Midbrain (tissue), 1 donor: ENCODE data around the gene RBCK1.

Source experiments
- DNase-seq: peaks from one replicate; lab custom pipeline; 2025; lab: John Stamatoyannopoulos, UW

RBCK1 gene

DNA sequence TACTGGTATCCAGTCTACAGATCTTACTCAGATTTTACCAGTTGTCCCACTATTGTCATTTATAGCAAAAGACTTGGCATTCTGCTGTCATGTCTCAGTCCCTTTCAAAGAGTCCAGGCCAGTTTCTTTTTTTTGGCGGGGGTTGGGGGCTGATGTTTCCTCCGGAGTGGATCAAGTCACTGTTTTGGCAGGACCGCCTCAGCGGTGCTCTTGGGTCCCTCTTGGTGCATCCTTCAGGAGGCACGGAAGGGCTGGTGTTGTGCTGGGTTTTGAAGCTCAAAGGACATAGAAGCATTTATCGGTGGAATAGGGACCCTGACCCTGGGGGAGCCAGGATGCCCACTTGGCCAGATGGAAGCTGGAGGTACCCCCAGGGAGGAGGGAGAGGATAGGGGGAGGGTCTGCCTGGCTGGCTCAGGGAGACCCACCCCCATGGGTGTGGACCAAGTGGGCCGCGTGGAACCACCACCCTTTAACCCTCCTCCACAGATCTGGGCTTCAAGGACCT is 10.8 kb downstream of the RBCK1 start:
- DNase-seq, result no peak

DNA sequence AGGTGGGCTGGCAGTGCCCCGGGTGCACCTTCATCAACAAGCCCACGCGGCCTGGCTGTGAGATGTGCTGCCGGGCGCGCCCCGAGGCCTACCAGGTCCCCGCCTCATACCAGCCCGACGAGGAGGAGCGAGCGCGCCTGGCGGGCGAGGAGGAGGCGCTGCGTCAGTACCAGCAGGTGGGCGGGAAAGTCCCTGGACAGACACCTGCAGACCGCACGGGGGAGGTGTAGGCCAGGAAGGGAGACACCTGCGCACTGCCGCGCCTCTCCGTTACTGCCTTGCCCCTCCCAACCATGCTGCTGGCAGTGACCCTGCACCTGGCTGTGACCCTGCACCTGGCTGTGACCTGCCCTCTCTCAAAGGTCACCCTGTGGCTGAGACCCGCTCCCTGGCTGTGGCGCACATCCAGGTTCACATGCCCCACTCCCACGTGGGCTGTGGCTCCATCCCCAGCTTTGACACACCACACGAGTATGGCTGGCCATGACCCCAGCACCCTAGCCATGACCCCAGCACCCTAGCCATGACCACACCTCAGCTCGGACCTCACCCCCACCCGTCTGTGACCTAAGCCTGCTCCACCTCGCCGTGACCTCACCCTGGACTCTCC is 11.6 kb downstream of the RBCK1 start:
- no peak for DNase-seq

DNA sequence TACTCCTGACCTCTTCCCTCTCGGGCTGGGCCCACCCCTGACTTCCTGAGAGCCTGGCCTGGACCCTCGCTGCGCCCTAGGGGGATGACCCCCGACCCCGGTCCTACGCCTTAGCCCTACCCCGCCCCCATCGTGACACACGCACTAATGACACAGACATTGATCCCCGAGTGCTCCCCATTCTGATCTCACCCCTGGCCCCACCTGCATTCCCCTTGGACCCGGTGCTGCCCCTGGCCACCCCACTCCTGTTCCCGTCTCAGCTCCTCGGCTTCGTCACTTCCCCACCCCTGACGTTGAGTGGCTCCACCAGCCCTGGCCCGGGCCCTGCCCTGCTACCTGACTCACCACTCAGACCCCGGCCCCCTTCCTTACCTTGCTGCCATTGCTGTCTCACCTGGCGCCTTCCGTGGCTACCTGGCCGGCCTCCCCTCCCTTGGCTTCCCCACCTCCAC is 12.1 kb downstream of the RBCK1 start:
- no peak for DNase-seq

DNA sequence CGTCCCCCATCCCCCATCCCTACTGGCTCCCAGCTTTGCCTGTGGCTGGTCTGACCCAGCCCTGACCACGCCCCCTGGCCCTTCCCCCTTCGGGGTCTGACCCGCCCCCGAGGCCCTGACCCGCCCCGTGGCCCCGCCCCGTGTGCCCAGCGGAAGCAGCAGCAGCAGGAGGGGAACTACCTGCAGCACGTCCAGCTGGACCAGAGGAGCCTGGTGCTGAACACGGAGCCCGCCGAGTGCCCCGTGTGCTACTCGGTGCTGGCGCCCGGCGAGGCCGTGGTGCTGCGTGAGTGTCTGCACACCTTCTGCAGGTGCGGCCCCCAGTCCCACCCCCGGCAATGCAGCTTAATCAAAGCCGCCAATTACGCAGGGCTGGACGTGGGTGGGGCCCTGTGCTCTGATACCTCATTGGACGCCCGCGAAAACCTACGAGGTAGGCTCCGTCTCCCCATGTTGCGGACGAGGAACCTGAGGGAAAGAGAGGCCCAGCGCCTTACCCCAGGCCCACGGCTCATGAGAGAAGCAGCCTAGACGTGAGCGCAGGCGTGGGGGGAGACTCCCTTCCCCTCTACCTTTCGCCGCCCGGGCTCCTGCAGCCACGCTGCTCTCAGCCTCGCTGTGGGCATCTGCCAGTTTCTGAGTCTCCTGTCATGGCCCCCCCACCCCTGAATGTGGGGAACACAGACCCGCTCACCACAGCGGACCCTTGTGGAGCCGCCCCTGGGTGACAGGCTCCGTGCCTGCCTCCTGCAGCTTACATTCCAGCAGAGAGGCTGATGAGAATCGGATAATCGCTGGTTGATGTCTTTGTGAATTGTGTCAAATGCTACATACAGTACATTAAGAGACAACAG is 12.8 kb downstream of the RBCK1 start:
- DNase-seq, result no peak

DNA sequence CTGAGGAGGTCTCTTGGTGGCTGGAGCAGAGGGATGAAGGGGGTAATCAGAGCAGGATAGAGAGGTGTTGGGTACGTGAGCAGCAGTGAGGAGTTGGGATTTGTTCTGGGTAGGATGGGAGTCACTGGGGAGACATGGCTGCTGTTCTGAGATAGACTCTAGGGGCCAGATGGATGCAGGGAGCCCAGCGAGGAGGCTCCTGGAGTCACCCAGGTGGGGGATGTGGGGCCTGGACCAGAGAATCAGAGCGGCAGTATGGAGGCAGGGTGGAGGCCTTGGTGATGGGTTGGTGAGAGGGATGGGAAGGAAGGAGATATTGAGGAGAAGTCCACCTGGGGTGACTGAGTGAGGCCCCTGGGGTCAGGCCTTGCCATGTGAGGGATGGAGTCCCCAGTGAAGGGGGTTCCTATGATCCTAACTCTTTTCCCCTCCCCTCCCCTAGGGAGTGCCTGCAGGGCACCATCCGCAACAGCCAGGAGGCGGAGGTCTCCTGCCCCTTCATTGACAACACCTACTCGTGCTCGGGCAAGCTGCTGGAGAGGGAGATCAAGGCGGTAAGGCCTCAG is 13.7 kb downstream of the RBCK1 start:
- no peak for DNase-seq

DNA sequence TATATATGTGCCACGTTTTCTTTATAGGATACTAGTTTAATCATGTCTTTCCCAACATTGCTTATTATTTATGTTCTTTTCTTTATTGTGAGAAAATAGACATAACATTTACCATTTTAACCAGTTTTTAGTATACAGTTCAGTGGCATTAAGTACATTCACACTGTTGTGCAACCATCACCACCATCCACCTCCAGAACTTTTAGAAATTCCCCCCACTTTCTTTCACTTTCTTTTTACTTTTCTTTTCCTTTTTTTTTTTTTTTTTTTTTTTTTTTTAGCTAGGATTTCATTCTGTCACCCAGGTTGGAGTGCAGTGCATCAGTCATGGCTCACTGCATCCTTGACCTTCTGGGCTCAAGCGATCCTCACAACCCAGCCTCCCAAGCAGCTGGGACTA is 18.5 kb downstream of the RBCK1 start:
- no peak for DNase-seq

DNA sequence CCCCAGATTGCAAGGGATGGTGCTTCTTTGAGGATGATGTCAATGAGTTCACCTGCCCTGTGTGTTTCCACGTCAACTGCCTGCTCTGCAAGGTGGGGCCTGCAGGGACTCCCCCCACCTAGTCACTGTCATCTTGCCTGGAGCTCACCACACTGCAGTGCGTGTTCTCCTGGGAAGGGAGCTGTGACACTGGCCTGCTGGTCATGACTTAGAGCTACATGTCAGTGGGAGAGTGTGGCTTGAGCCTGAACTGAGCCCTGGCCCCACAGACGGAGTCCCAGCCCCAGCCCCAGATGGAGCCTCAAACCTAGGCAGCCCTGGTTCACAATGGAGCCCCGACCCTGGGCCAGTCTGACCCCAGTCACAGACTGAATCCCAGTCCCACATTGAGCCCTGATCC is 19.3 kb downstream of the RBCK1 start:
- DNase-seq, result no peak

DNA sequence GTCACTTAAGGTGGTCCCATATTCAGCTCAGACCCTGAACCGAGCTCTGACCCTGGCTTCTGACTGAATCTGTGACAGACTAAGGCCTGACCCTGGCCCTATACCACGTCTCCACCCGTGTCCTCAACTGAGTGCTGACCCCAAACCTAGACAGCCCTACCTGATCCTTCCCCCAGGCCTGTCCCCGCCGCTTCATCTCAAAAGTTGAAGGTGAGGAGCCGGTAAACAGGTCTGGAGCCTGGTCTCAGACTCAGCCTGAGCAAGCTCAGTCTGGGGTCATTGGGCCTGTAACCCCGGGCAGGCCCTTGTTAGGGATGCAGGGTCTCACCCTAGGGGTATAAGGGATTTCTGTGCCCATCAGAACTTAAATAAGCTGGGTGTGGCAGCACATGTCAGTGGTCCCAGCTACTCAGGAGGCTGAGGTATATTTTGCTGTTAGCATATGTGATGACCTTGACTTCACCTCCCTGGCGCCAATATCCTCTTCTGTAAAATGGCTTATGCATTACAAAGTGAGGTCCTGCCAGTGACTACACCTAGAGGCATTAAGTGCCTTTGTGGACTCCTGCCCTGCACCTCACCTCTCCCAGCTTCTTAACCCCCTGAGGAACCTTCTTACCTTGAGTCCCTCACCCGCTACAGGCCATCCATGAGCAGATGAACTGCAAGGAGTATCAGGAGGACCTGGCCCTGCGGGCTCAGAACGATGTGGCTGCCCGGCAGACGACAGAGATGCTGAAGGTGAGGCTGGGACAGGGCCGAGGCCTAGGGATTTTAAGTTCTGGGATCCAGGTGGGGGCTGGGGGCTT is 20.0 kb downstream of the RBCK1 start:
- DNase-seq, result no peak

DNA sequence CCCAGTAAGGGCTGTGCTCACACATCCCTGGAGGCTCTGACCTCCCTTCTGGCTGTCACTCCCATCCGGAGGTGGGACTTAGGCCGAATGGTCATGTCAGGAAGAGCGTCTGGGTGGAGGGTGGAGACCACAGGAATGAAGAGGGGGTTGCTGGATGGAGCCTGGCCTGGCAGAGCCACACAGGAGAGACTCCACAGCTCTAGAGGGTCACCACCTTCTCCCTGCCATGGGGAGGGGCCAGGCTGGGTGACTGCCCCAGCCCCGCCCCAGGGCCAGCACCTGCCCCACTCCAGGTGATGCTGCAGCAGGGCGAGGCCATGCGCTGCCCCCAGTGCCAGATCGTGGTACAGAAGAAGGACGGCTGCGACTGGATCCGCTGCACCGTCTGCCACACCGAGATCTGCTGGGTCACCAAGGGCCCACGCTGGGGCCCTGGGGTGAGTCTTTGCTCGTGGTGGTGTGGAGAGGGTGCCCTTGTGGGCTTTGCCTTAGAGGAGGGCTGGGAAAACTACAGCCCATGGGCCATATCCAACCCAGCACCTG is 20.6 kb downstream of the RBCK1 start:
- no peak for DNase-seq

DNA sequence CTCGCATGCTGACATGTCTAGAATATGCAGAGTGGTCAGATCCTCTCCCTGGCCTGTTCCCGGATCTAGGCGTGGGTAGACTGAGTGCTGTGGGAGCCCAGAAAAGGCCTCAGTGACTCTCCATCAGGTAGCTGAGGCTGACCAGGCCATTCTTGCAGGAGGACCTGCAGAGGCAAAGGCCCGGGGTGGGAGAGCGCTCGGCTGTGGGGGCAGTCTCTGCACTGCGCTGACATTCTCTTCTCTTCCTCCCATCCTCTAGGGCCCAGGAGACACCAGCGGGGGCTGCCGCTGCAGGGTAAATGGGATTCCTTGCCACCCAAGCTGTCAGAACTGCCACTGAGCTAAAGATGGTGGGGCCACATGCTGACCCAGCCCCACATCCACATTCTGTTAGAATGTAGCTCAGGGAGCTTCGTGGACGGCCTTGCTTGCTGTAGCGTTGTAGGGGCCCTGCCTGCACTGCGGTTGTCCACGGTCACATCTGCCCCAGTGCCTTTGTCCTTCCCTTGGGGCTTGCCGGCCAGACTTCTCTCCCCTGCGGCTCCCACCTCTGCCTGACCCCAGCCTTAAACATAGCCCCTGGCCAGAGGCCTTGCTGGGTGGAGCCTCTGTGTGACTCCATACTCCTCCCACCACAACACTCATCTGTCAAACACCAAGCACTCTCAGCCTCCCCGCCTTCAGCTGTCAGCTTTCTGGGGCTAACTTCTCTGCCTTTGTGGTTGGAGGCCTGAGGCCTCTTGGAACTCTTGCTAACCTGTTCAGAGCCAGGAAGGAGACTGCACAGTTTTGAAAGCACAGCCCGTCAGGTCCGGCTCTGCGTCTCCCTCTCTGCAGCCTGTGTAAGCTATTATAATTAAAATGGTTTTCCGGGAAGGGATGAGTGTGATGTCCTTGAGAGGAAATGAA is 22.2 kb downstream of the RBCK1 start:
- no peak for DNase-seq

DNA sequence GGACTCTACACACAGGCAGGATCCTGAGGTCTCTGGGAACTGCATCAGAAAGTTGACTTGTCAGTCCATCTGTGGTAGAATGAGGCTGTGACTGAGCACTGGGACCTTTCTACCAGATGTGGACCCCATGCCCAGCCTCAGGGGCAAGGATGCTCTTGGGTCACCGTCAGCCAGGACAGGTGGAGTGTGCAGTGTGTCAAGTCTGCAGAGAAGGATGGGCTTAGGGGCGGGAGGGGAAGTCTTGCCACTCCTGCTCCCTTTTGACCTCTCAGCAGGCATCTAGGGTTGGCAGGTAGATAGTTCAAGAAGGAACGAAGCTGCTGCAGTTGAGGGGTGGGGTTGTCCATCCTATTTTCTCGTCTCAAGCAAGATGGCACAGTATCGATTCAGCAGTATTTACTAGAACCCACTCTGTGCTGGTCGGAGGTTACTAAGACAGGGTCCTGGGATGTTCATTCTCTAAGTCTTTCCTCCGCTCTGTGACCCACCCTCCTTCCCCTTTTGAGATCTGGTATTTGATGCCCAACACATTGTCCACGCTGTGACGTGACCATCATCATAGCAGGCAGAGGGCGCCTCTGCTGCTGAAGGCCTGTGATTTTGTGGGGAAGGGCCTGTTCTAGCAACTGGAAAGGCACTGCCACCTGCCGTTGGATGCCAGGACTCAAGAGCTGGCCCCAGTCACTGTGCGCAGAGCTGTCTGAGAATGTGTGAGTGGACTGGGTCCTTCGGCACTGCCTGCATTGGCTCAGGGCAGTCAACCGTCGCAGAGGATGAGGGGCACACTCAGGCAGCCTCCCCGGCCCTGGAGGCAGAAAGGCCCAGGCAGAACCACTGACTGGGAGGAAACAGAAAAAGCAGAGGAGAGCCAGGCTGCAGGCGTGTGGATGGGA is 23.2 kb downstream of the RBCK1 start:
- peak; percentile 82 for DNase-seq

DNA sequence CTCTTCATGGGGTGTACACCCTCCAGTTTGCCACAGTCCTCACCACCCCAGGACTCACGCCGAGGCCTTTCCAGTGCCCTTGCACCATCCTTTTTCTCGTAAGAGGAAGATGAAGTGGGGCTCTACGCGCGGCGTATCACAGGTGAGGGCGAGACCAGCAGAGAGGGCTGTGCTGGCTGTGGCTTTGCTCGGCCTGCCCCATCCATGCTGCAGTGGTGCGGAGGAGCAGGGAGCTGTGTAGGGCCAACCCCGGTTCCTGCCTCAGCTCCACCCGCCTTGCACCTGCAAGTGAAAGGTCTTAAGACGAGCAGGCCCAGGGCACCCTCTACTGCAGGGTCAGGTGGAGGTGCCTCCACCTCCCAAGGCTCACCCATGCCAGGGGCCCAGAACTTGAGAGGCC is 24.1 kb downstream of the RBCK1 start:
- DNase-seq, result no peak

DNA sequence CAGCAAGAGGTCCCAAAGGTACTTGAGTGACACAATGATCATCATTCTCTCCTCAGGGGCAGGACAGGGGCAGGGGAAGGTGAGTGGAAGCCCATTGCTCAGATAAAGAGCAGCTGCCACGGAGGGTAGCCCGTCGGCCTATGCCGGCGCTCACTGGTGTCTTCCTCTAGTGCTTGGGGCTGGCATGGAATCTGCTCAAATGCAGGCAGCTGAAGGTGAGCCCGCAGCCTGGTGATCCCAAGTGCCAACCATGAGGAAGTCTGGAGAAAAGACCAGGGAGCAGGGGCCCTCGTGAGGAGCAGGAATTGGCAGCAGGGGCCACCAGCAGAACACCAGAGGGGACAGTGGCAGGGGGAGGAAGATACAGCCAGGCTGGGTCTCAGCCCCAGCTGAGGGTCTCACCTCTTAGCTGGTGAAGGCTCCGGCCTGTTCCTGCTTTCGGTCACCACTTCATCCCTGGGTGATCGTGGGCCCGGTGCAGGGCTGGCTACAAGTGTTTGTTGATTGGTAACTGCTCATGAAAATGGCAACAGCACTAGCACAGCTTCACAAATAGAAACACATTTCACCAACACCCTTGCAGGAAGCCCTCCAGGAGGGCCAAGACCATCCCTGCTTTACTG is 24.7 kb downstream of the RBCK1 start:
- DNase-seq, result no peak

DNA sequence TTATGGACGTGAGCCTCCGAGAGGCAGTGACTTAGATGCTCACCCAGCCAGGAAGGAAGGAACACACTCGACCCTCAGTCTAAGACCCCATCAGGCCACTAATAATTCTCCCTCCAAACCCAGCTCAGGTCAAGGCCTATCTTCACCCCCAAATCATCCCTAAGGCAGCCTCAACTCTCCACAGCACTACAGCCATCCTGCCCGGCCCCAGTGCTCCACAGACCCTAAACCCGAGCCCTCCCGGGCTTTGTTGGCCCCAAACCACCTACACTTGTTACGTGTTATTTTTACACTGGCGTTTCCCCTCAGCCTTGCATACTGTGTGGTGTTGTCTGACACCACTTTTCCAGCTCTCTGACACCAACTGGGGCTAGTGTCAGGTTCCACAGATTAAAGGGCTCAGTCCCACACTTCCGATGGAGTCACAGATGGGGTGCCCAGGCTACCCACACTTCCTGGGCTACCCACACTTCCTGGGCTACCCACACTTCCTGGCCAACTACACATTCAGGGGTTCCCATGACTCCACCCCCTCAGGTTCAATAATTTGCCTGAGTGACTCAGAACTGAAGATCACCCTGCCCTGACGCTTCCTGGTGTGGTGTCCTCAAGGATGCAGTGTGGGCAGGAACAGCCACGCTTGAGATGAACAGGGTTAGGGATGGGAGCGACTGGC is 25.3 kb downstream of the RBCK1 start:
- no peak for DNase-seq

DNA sequence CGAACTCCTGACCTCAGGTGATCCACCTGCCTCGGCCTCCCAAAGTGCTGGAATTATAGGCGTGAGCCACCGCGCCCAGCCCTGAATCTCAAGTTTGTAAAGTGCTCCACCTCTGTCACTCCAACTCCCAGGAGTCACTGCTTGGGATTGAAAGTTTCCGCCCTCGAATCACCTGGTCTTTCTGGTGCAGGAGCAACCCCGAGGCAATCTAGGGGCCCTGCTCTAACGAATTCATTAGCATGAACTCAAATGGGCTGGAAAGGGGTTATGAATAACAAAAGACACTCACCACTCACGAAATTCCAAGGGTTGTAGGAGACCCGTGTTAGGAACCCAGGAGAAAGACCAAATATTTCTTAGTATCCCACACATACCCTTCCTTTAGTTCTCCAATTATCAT is 26.1 kb downstream of the RBCK1 start:
- no peak for DNase-seq

DNA sequence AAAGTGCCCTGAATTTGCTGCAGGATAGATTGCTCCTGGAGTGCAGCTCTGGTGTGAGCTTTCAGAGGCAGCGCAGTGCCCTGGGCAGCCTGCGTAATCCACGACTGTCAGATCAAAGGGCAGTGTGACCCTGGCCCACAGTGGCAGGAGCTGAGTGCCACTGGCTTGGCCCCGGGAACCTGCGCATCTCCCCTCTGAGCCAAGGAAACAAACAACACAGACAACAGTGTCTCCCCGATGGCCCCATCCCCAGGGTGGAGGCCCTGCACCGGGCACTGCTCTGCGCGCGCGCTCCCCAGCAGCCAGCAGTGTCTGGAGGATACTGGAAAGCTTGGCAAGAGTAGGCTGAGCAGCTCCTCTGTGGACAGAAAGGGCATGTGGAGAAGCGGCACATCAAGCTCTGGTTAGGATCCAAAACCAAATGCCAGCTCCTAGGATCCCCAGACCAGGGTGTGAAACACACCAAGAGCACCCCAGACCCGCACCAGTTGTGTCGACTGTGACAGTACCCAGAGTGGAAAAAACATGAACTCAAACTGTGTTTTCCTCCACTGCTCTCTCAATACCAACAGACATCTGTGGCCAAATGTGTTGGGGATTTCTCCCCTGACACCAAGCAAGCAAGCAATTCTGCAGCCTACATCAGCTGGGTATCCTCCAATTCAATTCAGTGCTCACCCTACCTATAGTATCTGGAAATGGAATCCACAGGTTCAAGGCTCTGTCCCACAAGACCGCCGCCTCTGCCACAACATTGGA is 26.7 kb downstream of the RBCK1 start:
- DNase-seq, result no peak

DNA sequence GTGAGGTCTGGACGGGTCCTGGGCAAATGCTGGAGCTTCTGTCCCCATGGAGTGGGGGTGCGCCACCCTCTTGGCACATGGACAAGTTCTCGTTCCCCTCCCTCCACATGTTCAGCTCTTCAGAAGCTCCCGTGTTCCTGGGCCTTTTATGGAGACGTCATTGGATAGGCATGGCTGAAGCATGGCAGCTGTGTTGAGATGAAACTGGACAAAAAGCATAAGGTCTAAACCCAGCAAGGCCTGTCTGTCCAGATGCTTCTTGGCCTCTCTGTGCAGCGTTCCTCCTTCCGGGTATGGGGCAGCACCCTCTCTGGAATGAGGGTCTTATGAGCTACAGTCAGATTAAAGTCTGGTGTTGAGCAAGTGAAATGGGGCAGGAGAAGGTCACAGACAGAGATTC is 27.5 kb downstream of the RBCK1 start:
- DNase-seq, result no peak

DNA sequence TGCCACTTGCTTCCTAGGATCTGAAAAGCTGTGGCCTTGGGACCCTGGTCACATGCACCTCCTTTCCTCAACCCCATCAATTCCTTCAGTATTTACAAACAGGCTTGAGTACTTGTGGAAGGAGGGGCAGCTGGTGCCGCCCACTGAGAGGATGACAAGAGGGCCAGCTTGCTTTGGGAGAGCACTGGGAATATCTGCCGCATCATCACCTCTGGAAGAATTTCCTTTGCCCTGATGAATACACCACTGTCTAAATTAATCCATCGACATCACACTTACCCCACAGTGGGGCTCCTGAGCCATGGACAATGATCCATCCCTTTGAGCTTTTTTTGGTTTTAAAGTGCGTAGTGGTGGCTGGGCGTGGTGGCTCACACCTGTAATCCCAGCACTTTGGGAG is 28.4 kb downstream of the RBCK1 start:
- no peak for DNase-seq
